A549 (cell line): ENCODE results near the gene TMEM18.

Experiments used
- EHF ChIP-seq: fragments of 250-450 bp; sonication (Bioruptor Pico); IDR thresholded peaks from 2 replicates; pipeline ENCODE4 v1.5.0; 2020; ENCODE audit warnings: mild to moderate bottlenecking
- HOXA7 ChIP-seq: fragments of 250-450 bp; sonication (Bioruptor Pico); IDR thresholded peaks from 2 replicates; pipeline ENCODE4 v1.5.0; 2020; ENCODE audit warnings: mild to moderate bottlenecking, moderate library complexity
- MAZ ChIP-seq: fragments of 150-350 bp; IDR thresholded peaks from 2 replicates; pipeline ENCODE4 v1.6.1; 2014; ENCODE audit warnings: antibody characterized with exemption, low read depth, low read length, borderline replicate concordance
- RFX5 ChIP-seq: fragments of 450-650 bp; IDR thresholded peaks from 2 replicates; pipeline ENCODE4 v1.7.1; 2014; ENCODE audit warnings: antibody characterized with exemption, mild to moderate bottlenecking, moderate library complexity
- TF ChIP-seq, protein P1 (sequence below): fragments of >200 bp; sonication (Bioruptor Twin); formaldehyde crosslinking; IDR thresholded peaks from 3 replicates; pipeline ENCODE4 v1.5.1; 2016

DNA sequence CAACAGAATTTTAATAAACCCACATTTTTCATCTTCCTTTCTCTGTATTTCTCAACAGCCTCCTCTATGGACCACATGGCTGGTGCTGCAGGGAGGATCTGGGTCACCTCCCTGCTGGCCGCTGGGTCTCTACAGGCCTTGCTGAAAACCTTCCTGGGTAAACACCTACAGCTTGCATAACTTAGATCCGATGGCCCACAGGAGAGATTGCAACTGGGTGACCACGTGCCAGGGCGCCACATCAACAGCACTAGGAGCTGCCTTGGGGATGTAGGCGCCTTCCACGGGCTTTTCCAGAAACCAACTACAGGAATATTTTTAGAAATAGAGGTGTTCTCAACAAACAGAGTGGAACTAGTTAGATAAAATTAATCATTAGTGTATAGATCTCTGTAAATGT, 19.4 kb downstream of the TMEM18 start:
- TF ChIP-seq, protein P1, sequence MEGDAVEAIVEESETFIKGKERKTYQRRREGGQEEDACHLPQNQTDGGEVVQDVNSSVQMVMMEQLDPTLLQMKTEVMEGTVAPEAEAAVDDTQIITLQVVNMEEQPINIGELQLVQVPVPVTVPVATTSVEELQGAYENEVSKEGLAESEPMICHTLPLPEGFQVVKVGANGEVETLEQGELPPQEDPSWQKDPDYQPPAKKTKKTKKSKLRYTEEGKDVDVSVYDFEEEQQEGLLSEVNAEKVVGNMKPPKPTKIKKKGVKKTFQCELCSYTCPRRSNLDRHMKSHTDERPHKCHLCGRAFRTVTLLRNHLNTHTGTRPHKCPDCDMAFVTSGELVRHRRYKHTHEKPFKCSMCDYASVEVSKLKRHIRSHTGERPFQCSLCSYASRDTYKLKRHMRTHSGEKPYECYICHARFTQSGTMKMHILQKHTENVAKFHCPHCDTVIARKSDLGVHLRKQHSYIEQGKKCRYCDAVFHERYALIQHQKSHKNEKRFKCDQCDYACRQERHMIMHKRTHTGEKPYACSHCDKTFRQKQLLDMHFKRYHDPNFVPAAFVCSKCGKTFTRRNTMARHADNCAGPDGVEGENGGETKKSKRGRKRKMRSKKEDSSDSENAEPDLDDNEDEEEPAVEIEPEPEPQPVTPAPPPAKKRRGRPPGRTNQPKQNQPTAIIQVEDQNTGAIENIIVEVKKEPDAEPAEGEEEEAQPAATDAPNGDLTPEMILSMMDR, result no peak
- TF ChIP-seq RFX5 (no peak), HOXA7 (CRISPR knock-in tag) (no peak), MAZ (no peak), EHF (CRISPR knock-in tag) (no peak)
